Keratinocyte (primary cell): ENCODE data around the gene MEAK7. TPM values are rescaled to one million over a fixed set of nuclear protein-coding genes. Genes with fewer than 3 reads are reported as not detected.

Experiments
- DNase-seq: peaks from one replicate; pipeline ENCODE4 v3.0.0-alpha.2; 2011; ENCODE audit warnings: low read depth, missing footprints, low spot score
- FAIRE-seq: peaks from 2 replicates; lab custom pipeline; 2011; peaks lifted over from hg19 to GRCh38; lab: Jason Lieb, UNC
- H2AFZ ChIP-seq: 2 replicates; pipeline ENCODE4 v1.6.0; 2012; ENCODE audit warnings: low read length, control low read depth, inconsistent platforms; ENCODE audit not compliant: control insufficient read depth
- H3K27ac ChIP-seq: 2 replicates; pipeline ENCODE4 v1.5.1; 2011; ENCODE audit warnings: low read length; ENCODE audit not compliant: control insufficient read depth, insufficient read depth
- H3K27me3 ChIP-seq: 3 replicates; pipeline ENCODE4 v1.6.0; 2011; ENCODE audit warnings: low read length; ENCODE audit not compliant: control insufficient read depth, insufficient read depth; ENCODE audit errors: extremely low read depth
- H3K36me3 ChIP-seq, 2 experiments: 2 replicates in 1 of 2; 3 replicates in 1 of 2; pipeline ENCODE4 v1.5.1; 2011; ENCODE audit warnings: low read length in 2 of 2, mild to moderate bottlenecking in 1 of 2; ENCODE audit not compliant: control insufficient read depth in 2 of 2, insufficient read depth in 2 of 2; ENCODE audit errors: extremely low read depth in 1 of 2
- H3K4me1 ChIP-seq: 3 replicates; pipeline ENCODE4 v1.5.1; 2011; ENCODE audit warnings: low read length; ENCODE audit not compliant: control insufficient read depth, insufficient read depth; ENCODE audit errors: extremely low read depth
- H3K4me2 ChIP-seq: 3 replicates; pipeline ENCODE4 v1.6.0; 2011; ENCODE audit warnings: low read depth, low read length; ENCODE audit not compliant: control insufficient read depth, insufficient read depth; ENCODE audit errors: extremely low read depth
- H3K4me3 ChIP-seq, 3 experiments: fragments of 200-600 bp in 1 of 3; sonication (generic) in 1 of 3; 2 replicates in 2 of 3; 3 replicates in 1 of 3; pipeline ENCODE4 v1.5.1; 2011 to 2016; ENCODE audit warnings: low read length in 3 of 3, mild to moderate bottlenecking in 3 of 3, control low read depth in 2 of 3, inconsistent platforms in 1 of 3, low read depth in 1 of 3, mixed read lengths in 1 of 3, mixed run types in 1 of 3, moderate library complexity in 1 of 3; ENCODE audit not compliant: control insufficient read depth in 2 of 3, insufficient read depth in 2 of 3; ENCODE audit errors: extremely low read depth in 1 of 3
- H3K79me2 ChIP-seq: 2 replicates; pipeline ENCODE4 v1.6.0; 2012; ENCODE audit warnings: low read length; ENCODE audit not compliant: control insufficient read depth, insufficient read depth
- H3K9ac ChIP-seq: 3 replicates; pipeline ENCODE4 v1.6.0; 2011; ENCODE audit warnings: low read length; ENCODE audit not compliant: control insufficient read depth, insufficient read depth; ENCODE audit errors: extremely low read depth
- H3K9me1 ChIP-seq: 3 replicates; pipeline ENCODE4 v1.6.0; 2011; ENCODE audit warnings: low read length; ENCODE audit not compliant: control insufficient read depth, insufficient read depth; ENCODE audit errors: extremely low read depth
- H3K9me3 ChIP-seq: 2 replicates; pipeline ENCODE4 v1.5.1; 2012; ENCODE audit warnings: low read depth, low read length; ENCODE audit not compliant: control insufficient read depth
- H4K20me1 ChIP-seq: 3 replicates; pipeline ENCODE4 v1.6.0; 2011; ENCODE audit warnings: low read length; ENCODE audit not compliant: control insufficient read depth, insufficient read depth; ENCODE audit errors: extremely low read depth
- EZH2 ChIP-seq: IDR thresholded peaks from one replicate; pipeline ENCODE4 v1.6.1; 2012; ENCODE audit warnings: inconsistent platforms, mild to moderate bottlenecking, low read length, moderate library complexity
- dilution Hi-C: fragments of 300-500 bp; cut with MboI; formaldehyde crosslinking; loops from one replicate; pipeline ENCODE4 v1.7.0; 2020; ENCODE audit warnings: low sequenced_read_pairs; ENCODE audit not compliant: extremely low pct_ligation_motif_present
- polyA plus RNA-seq, 5 experiments: library from polyadenylated mRNA; depleted of rRNA in 3 of 5; stranded (reverse) in 3 of 5; stranded (forward) in 1 of 5; unstranded in 1 of 5; fragments of >200 nt; gene quantifications; 1 replicate in 1 of 5; 2 replicates in 3 of 5; 3 replicates in 1 of 5; pipeline versions ENCODE4 v1.2.1 to v1.2.3, GENCODE V29; 2011 to 2012; ENCODE audit warnings: missing spikeins in 2 of 5, low read depth in 1 of 5, low replicate concordance in 1 of 5
- TF ChIP-seq, protein P1 (sequence below), 3 experiments: IDR thresholded peaks in 1 of 3; conservative IDR thresholded peaks in 1 of 3; optimal IDR thresholded peaks in 1 of 3; 2 replicates in 2 of 3; 3 replicates in 1 of 3; pipeline versions ENCODE3 to v1.5.1; 2011; ENCODE audit warnings: low read length in 3 of 3, mild to moderate bottlenecking in 3 of 3, moderate library complexity in 2 of 3, control low read depth in 1 of 3, inconsistent platforms in 1 of 3; ENCODE audit not compliant: insufficient read depth in 2 of 3; ENCODE audit errors: extremely low read depth in 1 of 3

MEAK7 gene
- polyA plus RNA-seq, 1 donor (not counting 4 experiments of a cell fraction or from before 2014, with no cell fraction given): 81.0 TPM

GRCh38 chr16:84505249-84506187, 1.1 kb upstream of the MEAK7 start:
- peak overlapping the region; percentile 94 for H3K27ac ChIP-seq
- no peaks in the 10 kb centered on the region for H3K9me3 ChIP-seq
- H3K27me3 ChIP-seq: no peaks in the 10 kb centered on the region
- H3K79me2 ChIP-seq: peaks cover 24% of the 10 kb centered on the region
- peak overlapping the region; percentile 100 for H3K4me2 ChIP-seq
- peak overlapping the region; percentile 54 for H2AFZ ChIP-seq
- H3K4me1 ChIP-seq: peaks cover 50% of the 10 kb centered on the region
- peaks cover 5 to 11% of the 10 kb centered on the region in 2 experiments for H3K36me3 ChIP-seq
- no peak for FAIRE-seq
- peak overlapping the region; percentile 67 to 92 (median 84) for H3K4me3 ChIP-seq
- no peak for TF ChIP-seq EZH2
- TF ChIP-seq, protein P1, sequence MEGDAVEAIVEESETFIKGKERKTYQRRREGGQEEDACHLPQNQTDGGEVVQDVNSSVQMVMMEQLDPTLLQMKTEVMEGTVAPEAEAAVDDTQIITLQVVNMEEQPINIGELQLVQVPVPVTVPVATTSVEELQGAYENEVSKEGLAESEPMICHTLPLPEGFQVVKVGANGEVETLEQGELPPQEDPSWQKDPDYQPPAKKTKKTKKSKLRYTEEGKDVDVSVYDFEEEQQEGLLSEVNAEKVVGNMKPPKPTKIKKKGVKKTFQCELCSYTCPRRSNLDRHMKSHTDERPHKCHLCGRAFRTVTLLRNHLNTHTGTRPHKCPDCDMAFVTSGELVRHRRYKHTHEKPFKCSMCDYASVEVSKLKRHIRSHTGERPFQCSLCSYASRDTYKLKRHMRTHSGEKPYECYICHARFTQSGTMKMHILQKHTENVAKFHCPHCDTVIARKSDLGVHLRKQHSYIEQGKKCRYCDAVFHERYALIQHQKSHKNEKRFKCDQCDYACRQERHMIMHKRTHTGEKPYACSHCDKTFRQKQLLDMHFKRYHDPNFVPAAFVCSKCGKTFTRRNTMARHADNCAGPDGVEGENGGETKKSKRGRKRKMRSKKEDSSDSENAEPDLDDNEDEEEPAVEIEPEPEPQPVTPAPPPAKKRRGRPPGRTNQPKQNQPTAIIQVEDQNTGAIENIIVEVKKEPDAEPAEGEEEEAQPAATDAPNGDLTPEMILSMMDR (optimal IDR thresholded peaks at IDR 0.05 in 1 of 3, IDR thresholded peaks at IDR 0.05 in 1 of 3, conservative IDR thresholded peaks at IDR 0.05 in 1 of 3; ENCODE audit: extremely low read depth in 1 of 3, insufficient read depth in 2 of 3, low read length in 3 of 3): no peak
- dilution Hi-C loops: no loop called here
- H3K9ac ChIP-seq: peak overlapping the region; percentile 88
- H3K9me1 ChIP-seq: no peaks in the 10 kb centered on the region
- no peaks in the 10 kb centered on the region for H4K20me1 ChIP-seq
- DNase-seq: no peak

DNA sequence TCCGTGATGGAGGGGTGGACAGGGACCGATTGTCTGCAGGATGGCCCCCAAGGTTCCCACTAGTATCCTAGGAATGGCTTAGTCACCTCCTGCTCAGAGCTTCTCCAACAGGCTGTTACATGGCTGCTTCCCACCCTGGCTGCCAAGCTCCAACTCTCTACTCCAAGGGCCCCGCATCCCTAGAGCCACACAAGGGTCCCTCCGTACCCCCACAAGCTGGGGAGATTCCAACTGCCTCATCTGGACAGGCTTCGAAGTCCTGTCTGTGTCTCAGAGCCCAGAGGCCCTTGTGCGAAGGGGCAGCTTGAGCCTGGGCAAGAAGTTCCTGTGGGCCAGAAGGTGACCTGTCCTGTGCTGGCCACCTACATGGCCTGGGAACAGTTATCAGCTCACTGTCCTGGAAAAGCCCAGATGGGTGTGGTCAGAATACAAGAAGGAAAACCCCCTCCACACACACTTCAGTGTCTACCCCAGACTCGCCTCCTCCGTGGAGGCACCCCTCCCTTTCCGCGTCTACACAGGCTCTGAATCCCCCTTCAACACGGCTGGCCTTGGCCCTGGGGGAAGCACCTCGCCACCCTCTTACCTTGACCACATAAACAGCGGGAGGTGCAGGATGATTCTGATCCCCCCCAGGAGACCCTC, 586 bp downstream of the MEAK7 start:
- peaks cover 12 to 28% of the 10 kb centered on the region in 2 experiments for H3K36me3 ChIP-seq
- FAIRE-seq: peak; percentile 29
- peaks cover 40% of the 10 kb centered on the region for H3K79me2 ChIP-seq

More for the DNA sequence above, 586 bp downstream of the MEAK7 start:
- H4K20me1 ChIP-seq: no peaks in the 10 kb centered on the region
- no peak overlapping the region for H2AFZ ChIP-seq
- peak overlapping the region; percentile 91 for H3K27ac ChIP-seq
- dilution Hi-C loops: no loop called here
- no peaks in the 10 kb centered on the region for H3K9me3 ChIP-seq
- peak overlapping the region; percentile 67 to 92 (median 84) for H3K4me3 ChIP-seq
- peak overlapping the region; percentile 100 for H3K4me2 ChIP-seq
- no peak for TF ChIP-seq EZH2
- TF ChIP-seq, protein P1 (optimal IDR thresholded peaks at IDR 0.05 in 1 of 3, IDR thresholded peaks at IDR 0.05 in 1 of 3, conservative IDR thresholded peaks at IDR 0.05 in 1 of 3; ENCODE audit: extremely low read depth in 1 of 3, insufficient read depth in 2 of 3, low read length in 3 of 3): no peak
- no peaks in the 10 kb centered on the region for H3K27me3 ChIP-seq
- DNase-seq: peak; percentile 49
- peaks cover 66% of the 10 kb centered on the region for H3K4me1 ChIP-seq
- H3K9me1 ChIP-seq: peaks cover 5% of the 10 kb centered on the region
- H3K9ac ChIP-seq: peak overlapping the region; percentile 88
